ENCODE data around the gene NUDT17. TPM values are rescaled to one million over a fixed set of nuclear protein-coding genes. Genes with fewer than 3 reads are reported as not detected.

NUDT17 gene
- total RNA-seq, 1 experiment from 2014 or later: 1.8 TPM

- no peak for TF ChIP-seq CTCF (IDR thresholded peaks at IDR 0.05 in 2 of 3, conservative IDR thresholded peaks at IDR 0.05 in 1 of 3; ENCODE audit: borderline replicate concordance in 1 of 3, insufficient read depth in 1 of 3, low read depth in 2 of 3, low read length in 2 of 3)
- no peak for TF ChIP-seq JUND (IDR thresholded peaks at IDR 0.05)
Observed at GRCh38 chr1:145799806-145800205, 45.6 kb upstream of the NUDT17 start (continued).

GRCh38 chr1:145804235-145805045 lies 41.0 kb upstream of the NUDT17 start:
- no peak overlapping the region for H3K4me2 ChIP-seq (ENCODE audit: low read length)
- H3K9me2 ChIP-seq (ENCODE audit: insufficient read depth): no peaks in the 10 kb centered on the region
- no peaks in the 10 kb centered on the region for H3K27me3 ChIP-seq (ENCODE audit: insufficient read depth, low read length)
- no peaks in the 10 kb centered on the region for H3K9me3 ChIP-seq (ENCODE audit: control insufficient read depth in 1 of 2, insufficient read depth in 1 of 2, low read depth in 1 of 2, low read length in 2 of 2)
- CTCF ChIA-PET: no interaction called here
- no peak overlapping the region for H2AFZ ChIP-seq (ENCODE audit: low read depth, low read length, poor library complexity, severe bottlenecking)
- peaks cover 0 to 13% of the 10 kb centered on the region in 2 experiments; a peak in 1 of 4 replicates for H3K4me1 ChIP-seq (ENCODE audit: control insufficient read depth in 1 of 2, insufficient read depth in 2 of 2, low read length in 2 of 2)
- H3K27ac ChIP-seq (ENCODE audit: low read depth, low read length): no peak overlapping the region
- intact Hi-C loops (cut with micrococcal nuclease): no loop called here
- no peak overlapping the region for H3K4me3 ChIP-seq (replicated peaks in 1 of 2; ENCODE audit: low read depth in 1 of 2, low read length in 2 of 2)
- no peak overlapping the region for H3K9ac ChIP-seq (ENCODE audit: low read length)
- POLR2A ChIA-PET: no interaction called here
- no peaks in the 10 kb centered on the region for H3K36me3 ChIP-seq (ENCODE audit: control insufficient read depth in 1 of 2, insufficient read depth in 2 of 2, low read length in 2 of 2)
- BruUV-seq (replicated peaks): no TSS peak
- RAD21 ChIA-PET (ENCODE audit: low non-redundant PET in 1 of 2, low total read pairs in 2 of 2, uncharacterized antibody in 2 of 2, unreplicated experiment in 2 of 2): no interaction called here
- DNase-seq (ENCODE audit: low read depth, low spot score) (no peak), ATAC-seq (no peak)
- no peaks in the 10 kb centered on the region for H4K20me1 ChIP-seq (ENCODE audit: insufficient read depth)
- peaks cover 78% of the 10 kb centered on the region for H3K79me2 ChIP-seq (ENCODE audit: insufficient read depth, low read length)
- no peak for TF ChIP-seq SIN3A (IDR thresholded peaks at IDR 0.05; ENCODE audit: low read depth)
- no peak for TF ChIP-seq REST (IDR thresholded peaks at IDR 0.05; ENCODE audit: low read depth)
- no peak for TF ChIP-seq MAX (IDR thresholded peaks at IDR 0.05)
- TF ChIP-seq EGR1 (IDR thresholded peaks at IDR 0.05; ENCODE audit: low read depth): no peak
- TF ChIP-seq ZFX (IDR thresholded peaks at IDR 0.05): no peak
- no peak for TF ChIP-seq ZNF274 (IDR thresholded peaks at IDR 0.05; ENCODE audit: low read depth, low read length)
- no peak for TF ChIP-seq SRF (IDR thresholded peaks at IDR 0.05; ENCODE audit: low read depth)
- no peak for TF ChIP-seq SP1 (IDR thresholded peaks at IDR 0.05; ENCODE audit: low read depth)
- TF ChIP-seq POLR2A (IDR thresholded peaks at IDR 0.05; ENCODE audit: borderline replicate concordance, extremely low read depth, insufficient read depth, insufficient read length): no peak
- TF ChIP-seq ATF3 (IDR thresholded peaks at IDR 0.05): no peak
- no peak for TF ChIP-seq CTCF (IDR thresholded peaks at IDR 0.05 in 2 of 3, conservative IDR thresholded peaks at IDR 0.05 in 1 of 3; ENCODE audit: borderline replicate concordance in 1 of 3, insufficient read depth in 1 of 3, low read depth in 2 of 3, low read length in 2 of 3)
- TF ChIP-seq POLR2AphosphoS5 (IDR thresholded peaks at IDR 0.05; ENCODE audit: low read depth, low read length): no peak
- TF ChIP-seq CBX3 (IDR thresholded peaks at IDR 0.05; ENCODE audit: low read depth): no peak
- no peak for TF ChIP-seq CEBPB (IDR thresholded peaks at IDR 0.05; ENCODE audit: low read depth)
- no peak for TF ChIP-seq EZH2 (IDR thresholded peaks at IDR 0.05)

All from HCT116 (cell line).